Activated CD4-positive, alpha-beta T cell treated with anti-CD3 and anti-CD28 coated beads, Interleukin-2, amount 50 U/mL, for 24 hours (primary cell): ENCODE results near the gene CCL11.

Experiments
- DNase-seq, 2 donors: peaks; one replicate each; pipeline ENCODE4 v3.0.0-alpha.2; 2020; ENCODE audit warnings: low read depth in 1 of 2, low spot score in 1 of 2

CCL11 gene

DNA sequence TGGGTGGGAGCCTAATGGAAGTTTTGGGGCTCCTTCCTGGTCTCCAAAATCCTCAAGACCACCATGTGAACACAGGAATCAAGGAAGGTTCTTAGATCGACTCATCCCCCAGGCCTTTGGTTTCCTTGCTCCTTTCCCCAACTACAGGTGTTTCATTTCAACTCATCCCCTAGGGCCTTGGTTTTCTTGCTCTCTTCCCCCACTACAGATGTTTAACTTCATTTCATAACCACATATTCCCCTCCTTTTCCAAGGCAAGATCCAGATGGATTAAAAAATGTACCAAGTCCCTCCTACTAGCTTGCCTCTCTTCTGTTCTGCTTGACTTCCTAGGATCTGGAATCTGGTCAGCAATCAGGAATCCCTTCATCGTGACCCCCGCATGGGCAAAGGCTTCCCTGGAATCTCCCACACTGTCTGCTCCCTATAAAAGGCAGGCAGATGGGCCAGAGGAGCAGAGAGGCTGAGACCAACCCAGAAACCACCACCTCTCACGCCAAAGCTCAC is at the start of gene CCL11:
Gene CCL11, plus strand, starts transcription at position 457 of the 507 bp plus-strand sequence. CDS start 67 bp downstream, outside the sequence.
- no peak for DNase-seq

- no peak for DNase-seq
These were observed 49.2 kb upstream of the CCL11 start for GRCh38 chr17:34236281-34236892.

GRCh38 chr17:34237458-34237857 is 48.1 kb upstream of the CCL11 start:
- DNase-seq, result no peak

- DNase-seq, result no peak
These were observed 44.5 kb upstream of the CCL11 start for GRCh38 chr17:34241062-34241461.

- no peak for DNase-seq
These were observed 42.8 kb upstream of the CCL11 start for GRCh38 chr17:34242587-34243363.

DNA sequence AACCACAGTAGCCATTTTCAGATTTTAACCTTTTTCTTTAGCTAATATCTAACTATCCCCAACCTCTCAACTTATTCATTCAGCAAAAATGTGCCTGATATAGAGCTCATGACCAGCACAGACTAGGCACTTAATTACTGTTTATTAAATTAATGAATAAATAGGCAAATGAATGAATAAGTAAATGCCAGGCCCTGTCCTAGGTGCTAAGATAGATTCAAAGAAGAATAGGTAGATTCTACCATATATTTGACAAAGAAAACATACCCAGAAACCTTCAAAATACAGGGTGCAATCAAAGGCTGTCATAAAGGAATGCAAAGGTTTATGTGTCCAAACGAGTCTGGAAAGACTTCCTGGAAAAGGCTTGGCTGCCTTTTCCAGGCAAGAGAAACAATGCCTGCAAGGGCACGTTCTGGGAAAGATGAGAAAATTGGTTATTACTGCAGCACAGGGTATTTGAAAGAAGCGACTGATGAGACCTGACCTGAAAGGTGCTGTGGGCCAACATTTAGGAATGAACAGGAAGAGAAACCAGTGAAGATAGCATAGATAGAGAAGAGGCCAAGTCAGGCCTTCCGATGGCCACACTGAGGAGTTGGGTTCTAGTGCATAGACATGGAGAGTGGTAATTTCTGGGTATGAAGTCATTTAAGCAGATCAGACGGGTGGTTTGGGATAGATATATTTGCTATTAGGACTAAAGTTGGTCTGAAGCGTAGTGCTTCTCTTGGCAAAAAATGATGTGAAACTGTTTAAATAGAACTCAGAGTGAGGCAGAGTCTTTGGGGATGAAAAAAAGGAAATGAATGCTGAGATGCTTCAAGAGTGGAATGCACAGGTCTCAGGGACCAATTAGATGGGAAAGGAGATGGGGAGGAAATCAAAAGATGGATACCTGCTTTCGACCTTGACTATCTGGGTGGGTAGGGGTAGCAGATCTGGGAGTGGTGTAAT is 41.9 kb upstream of the CCL11 start:
- no peak for DNase-seq

GRCh38 chr17:34245351-34245905 is 40.1 kb upstream of the CCL11 start:
- DNase-seq, result no peak

- no peak for DNase-seq
These were observed 39.1 kb upstream of the CCL11 start for GRCh38 chr17:34246446-34246845.

DNA sequence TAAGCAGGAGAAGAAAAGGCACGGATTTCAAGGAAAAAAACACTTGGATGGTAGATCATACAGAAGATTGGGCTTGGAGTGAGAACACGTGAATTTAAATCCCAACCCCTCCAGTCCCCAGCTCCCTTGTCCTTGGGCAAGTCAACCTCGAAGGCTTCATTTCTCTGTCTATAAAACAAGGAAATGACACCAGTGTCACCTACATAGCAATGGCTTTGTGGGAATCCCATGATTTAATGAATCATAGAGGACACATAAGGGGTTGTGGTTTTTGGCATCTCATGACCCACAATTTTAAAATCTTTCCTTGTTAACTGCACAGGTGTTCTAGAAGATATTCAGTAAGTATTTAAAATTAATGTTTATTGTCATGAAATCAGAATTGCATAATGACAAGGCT is 38.7 kb upstream of the CCL11 start:
- no peak for DNase-seq

DNA sequence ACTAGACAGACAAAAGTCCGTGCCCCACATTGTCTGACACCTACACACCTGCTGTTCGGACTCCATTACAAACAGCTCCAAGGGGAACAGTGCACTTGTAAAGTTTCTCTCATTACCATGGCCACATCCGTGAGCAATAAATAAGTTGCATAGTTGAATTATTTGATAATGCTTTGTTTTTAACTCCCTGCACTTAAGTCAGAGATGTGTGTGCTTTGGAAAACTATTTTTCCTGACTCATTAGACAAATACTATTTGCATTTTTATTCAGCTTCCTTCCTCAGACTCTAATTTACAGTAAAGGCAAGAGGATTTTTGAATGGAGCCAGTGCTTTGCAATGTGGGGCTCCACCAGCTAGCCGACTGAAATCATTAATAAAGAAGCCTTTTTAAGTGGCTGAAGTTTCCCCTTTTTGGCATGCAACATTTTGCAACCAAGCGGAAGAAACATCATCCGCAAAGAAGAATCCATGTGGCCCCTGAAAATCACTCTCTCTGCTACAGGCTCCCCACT is 37.0 kb upstream of the CCL11 start:
- DNase-seq, result no peak

GRCh38 chr17:34249061-34249460 is 36.5 kb upstream of the CCL11 start:
- DNase-seq, result no peak

DNA sequence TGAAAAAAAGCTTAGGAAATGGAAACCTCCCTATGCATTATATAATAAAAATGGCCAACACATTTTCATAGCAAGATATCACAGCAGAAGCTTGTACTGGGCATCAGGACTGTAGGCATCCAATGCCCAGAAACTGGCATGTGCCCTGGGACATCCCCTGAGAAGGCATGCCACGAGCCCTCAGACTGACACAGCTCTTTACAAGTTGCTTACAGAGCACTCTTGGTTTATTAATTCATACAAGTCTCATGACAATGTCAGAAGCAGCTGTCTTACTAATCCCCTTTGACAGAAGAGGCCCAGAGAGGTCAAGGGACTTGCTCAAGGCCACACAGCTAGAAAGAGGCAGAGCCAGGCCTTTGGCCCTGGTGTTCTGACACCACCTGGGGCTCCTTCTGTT is 36.1 kb upstream of the CCL11 start:
- DNase-seq, result no peak

DNA sequence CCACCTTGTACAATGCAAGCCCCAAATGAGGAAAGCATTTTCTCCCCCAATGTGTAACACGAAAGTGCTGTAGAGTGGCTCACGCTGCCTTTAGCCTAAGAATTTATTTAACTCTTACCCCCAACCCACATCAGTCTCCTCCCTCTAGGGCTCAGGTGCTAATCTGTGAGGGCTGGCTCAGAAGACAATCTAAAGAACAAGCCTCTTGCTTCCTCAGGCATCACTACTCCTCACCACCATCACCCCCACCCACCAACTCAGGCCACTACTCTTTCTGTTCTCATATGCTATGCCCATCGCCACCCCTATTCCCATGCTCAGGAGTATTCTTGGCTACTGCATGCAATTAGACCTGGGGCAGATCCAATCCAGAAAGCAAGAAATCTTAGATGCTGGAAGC is 34.4 kb upstream of the CCL11 start:
- DNase-seq, result no peak

GRCh38 chr17:34252095-34252443 is 33.5 kb upstream of the CCL11 start:
- no peak for DNase-seq

GRCh38 chr17:34252444-34253138 is 33.0 kb upstream of the CCL11 start:
- DNase-seq, result no peak

DNA sequence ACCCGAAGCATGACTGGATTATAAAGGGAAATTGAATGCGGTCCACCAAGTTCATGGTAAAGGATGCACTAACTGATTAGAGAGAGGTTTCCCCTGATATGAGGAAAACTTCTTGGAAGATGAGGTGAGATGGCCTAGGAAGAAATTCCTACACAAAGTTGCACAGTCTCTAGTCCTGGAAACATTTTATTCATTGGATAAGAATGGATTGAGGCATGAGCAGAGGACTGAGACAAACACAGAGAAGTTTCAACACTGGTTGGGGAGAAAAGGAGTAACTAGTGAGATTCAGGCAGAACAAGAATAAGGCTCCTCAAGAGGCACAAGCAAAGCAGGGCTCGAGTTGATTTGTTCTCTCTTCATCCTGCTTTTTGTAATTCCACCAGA is 32.4 kb upstream of the CCL11 start:
- no peak for DNase-seq

DNA sequence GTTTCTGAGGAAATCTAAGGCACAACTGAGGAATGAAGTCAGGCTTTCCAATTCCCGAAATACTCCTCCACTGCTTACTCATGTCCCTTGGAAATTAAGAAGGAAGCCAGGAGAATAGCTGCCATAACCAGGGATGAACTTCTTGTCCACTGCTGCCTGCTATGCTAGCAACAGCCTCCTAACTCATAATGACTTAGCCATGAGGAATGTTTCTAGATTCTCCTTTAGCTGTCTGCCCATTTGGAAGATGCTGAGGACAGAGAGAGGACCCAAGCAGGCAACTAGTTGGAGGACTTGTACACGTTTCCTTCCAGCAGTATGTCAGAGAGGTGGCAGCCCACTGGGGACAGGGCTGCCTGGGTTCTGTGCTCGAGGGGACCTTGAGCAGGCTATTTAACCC is 31.4 kb upstream of the CCL11 start:
- no peak for DNase-seq

DNA sequence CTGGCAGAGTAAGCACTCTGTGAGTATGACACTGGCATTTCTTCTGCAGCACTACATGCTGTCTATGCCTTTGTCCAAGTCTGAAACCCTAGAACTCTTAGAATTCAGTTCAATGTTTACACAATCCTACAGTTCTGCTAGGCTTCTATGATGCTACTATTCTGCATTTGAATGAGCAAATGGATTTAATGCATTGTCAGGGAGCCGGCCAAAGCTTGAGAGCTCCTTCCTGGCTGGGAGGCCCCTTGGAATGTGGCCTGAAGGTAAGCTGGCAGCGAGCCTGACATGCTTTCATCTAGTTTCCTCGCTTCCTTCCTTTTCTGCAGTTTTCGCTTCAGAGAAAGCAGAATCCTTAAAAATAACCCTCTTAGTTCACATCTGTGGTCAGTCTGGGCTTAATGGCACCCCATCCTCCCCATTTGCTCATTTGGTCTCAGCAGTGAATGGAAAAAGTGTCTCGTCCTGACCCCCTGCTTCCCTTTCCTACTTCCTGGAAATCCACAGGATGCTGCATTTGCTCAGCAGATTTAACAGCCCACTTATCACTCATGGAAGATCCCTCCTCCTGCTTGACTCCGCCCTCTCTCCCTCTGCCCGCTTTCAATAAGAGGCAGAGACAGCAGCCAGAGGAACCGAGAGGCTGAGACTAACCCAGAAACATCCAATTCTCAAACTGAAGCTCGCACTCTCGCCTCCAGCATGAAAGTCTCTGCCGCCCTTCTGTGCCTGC is 30.7 kb upstream of the CCL11 start, which contains the start of gene CCL2:
Gene CCL2, plus strand, starts transcription at position 635 of the 730 bp plus-strand sequence. Its CDS starts 65 bp downstream, at position 700.
- no peak for DNase-seq

DNA sequence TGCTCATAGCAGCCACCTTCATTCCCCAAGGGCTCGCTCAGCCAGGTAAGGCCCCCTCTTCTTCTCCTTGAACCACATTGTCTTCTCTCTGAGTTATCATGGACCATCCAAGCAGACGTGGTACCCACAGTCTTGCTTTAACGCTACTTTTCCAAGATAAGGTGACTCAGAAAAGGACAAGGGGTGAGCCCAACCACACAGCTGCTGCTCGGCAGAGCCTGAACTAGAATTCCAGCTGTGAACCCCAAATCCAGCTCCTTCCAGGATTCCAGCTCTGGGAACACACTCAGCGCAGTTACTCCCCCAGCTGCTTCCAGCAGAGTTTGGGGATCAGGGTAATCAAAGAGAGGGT is 30.2 kb upstream of the CCL11 start:
- DNase-seq, result no peak

GRCh38 chr17:34255841-34256240 is 29.7 kb upstream of the CCL11 start:
- no peak for DNase-seq
